Measurements from ENCODE around the gene DEPDC7. TPM values are rescaled to one million over a fixed set of nuclear protein-coding genes. Genes with fewer than 3 reads are reported as not detected.

The DEPDC7 gene
- total RNA-seq, 1 experiment from 2014 or later = 5.6 TPM

GRCh38 chr11:33064866-33065265 lies 49.2 kb downstream of the DEPDC7 start:
- DNase-seq (ENCODE audit: low spot score) (no peak), ATAC-seq (no peak)
- Mint-ChIP-seq H3K36me3 (peaks cover 33% of the 10 kb centered on the region), H3K27ac (peak overlapping the region; percentile 84), H3K4me1 (peaks cover 26% of the 10 kb centered on the region), H3K27me3 (ENCODE audit: low read depth) (no peaks in the 10 kb centered on the region), H3K9me3 (no peaks in the 10 kb centered on the region), H3K4me3 (no peak overlapping the region)
- ChIA-PET POLR2A (no interaction called here), CTCF (interaction anchor here (0.6 to 2.1 kb wide), 38 partner anchors 8 to 337 kb away, joined by 3 to 27 read pairs (median 5); partner anchors contain the start of genes CCDC73, DEPDC7 and TCP11L1)
- TF ChIP-seq FOXP1 (CRISPR knock-in tag; IDR thresholded peaks at IDR 0.05; ENCODE audit: borderline replicate concordance) = no peak
- no peak for TF ChIP-seq RELA (CRISPR knock-in tag; IDR thresholded peaks at IDR 0.05; ENCODE audit: borderline replicate concordance)
- TF ChIP-seq PREB (CRISPR knock-in tag; IDR thresholded peaks at IDR 0.05; ENCODE audit: borderline replicate concordance) = no peak
- TF ChIP-seq ZNF396 (CRISPR knock-in tag; IDR thresholded peaks at IDR 0.05; ENCODE audit: borderline replicate concordance) = no peak
- no peak for TF ChIP-seq MYBL2 (CRISPR knock-in tag; IDR thresholded peaks at IDR 0.05)
- no peak for TF ChIP-seq AFF4 (CRISPR knock-in tag; IDR thresholded peaks at IDR 0.05; ENCODE audit: borderline replicate concordance)
- no peak for TF ChIP-seq AR (CRISPR knock-in tag; IDR thresholded peaks at IDR 0.05)
- no peak for TF ChIP-seq ESRRA (CRISPR knock-in tag; IDR thresholded peaks at IDR 0.05; ENCODE audit: borderline replicate concordance)
- TF ChIP-seq ZNF425 (CRISPR knock-in tag; conservative IDR thresholded peaks at IDR 0.05) = no peak
- TF ChIP-seq ZNF532 (CRISPR knock-in tag; IDR thresholded peaks at IDR 0.05; ENCODE audit: borderline replicate concordance) = no peak
- TF ChIP-seq NR1H2 (CRISPR knock-in tag; IDR thresholded peaks at IDR 0.05) = no peak
- no peak for TF ChIP-seq ZNF317 (CRISPR knock-in tag; IDR thresholded peaks at IDR 0.05; ENCODE audit: borderline replicate concordance, low read depth)
- no peak for TF ChIP-seq PRDM15 (CRISPR knock-in tag; IDR thresholded peaks at IDR 0.05)
- TF ChIP-seq E2F4 (CRISPR knock-in tag; IDR thresholded peaks at IDR 0.05; ENCODE audit: borderline replicate concordance, low read depth) = no peak
- TF ChIP-seq USF1 (CRISPR knock-in tag; IDR thresholded peaks at IDR 0.05) = no peak
- no peak for TF ChIP-seq ZNF423 (CRISPR knock-in tag; IDR thresholded peaks at IDR 0.05)

All from WTC11 (cell line).